HG03108 (cell line): ENCODE results near the gene VDAC2.
"Not testable (repeated sequence)": the region's sequence is repeated elsewhere in the genome, so short reads cannot be mapped to it uniquely, and the experiment has no call there.

Source experiments
- ATAC-seq: cut with Tn5 transposase; IDR thresholded peaks from one replicate; pipeline ENCODE4 v1.9.1; 2021; ENCODE audit warnings: moderate library complexity; ENCODE audit not compliant: unreplicated experiment

Gene VDAC2

GRCh38 chr10:75210282-75211006 is at the start of gene VDAC2:
Gene VDAC2, plus strand, starts transcription at chr10:75210796. Its CDS starts 363 bp downstream, at chr10:75211159.
- ATAC-seq = peak; percentile 87

- ATAC-seq = peak; percentile 95
Measured at GRCh38 chr10:75165684-75166622, 44.6 kb upstream of the VDAC2 start.

- peak; percentile 18 for ATAC-seq
Measured at GRCh38 chr10:75166623-75166972, 44.0 kb upstream of the VDAC2 start.

GRCh38 chr10:75168275-75168674 is 42.3 kb upstream of the VDAC2 start:
- ATAC-seq = no peak

- ATAC-seq = no peak
Measured at GRCh38 chr10:75170215-75170614, 40.4 kb upstream of the VDAC2 start.

- no peak for ATAC-seq
Measured at GRCh38 chr10:75175046-75175445, 35.5 kb upstream of the VDAC2 start.

- ATAC-seq = no peak
Measured at GRCh38 chr10:75176046-75176445, 34.5 kb upstream of the VDAC2 start.

- no peak for ATAC-seq
Measured at GRCh38 chr10:75176736-75177135, 33.9 kb upstream of the VDAC2 start.

GRCh38 chr10:75179657-75180177 is 30.9 kb upstream of the VDAC2 start:
- no peak for ATAC-seq

GRCh38 chr10:75180592-75180991 is 30.0 kb upstream of the VDAC2 start:
- ATAC-seq = no peak

GRCh38 chr10:75181073-75181472 is 29.5 kb upstream of the VDAC2 start:
- no peak for ATAC-seq

- ATAC-seq = no peak
Measured at GRCh38 chr10:75186310-75186709, 24.3 kb upstream of the VDAC2 start.

GRCh38 chr10:75187961-75188426 is 22.6 kb upstream of the VDAC2 start:
- ATAC-seq = no peak

- ATAC-seq = not testable (repeated sequence)
Measured at GRCh38 chr10:75188522-75188921, 22.1 kb upstream of the VDAC2 start.

- no peak for ATAC-seq
Measured at GRCh38 chr10:75189266-75190096, 21.1 kb upstream of the VDAC2 start.

- ATAC-seq = no peak
Measured at GRCh38 chr10:75191821-75192568, 18.6 kb upstream of the VDAC2 start.

- not testable (repeated sequence) for ATAC-seq
Measured at GRCh38 chr10:75194625-75195024, 16.0 kb upstream of the VDAC2 start.

- no peak for ATAC-seq
Measured at GRCh38 chr10:75195035-75195763, 15.4 kb upstream of the VDAC2 start.

- ATAC-seq = no peak
Measured at GRCh38 chr10:75197066-75197465, 13.5 kb upstream of the VDAC2 start.
